ENCODE measurements around the gene NOP9. TPM values are rescaled to one million over a fixed set of nuclear protein-coding genes. Genes with fewer than 3 reads are reported as not detected.

NOP9 gene
- total RNA-seq, 4 donors from 2014 or later, result 19.8 to 31.2 (median 21.2) TPM

GRCh38 chr14:24330973-24331674, 31.5 kb downstream of the NOP9 start:
- 93% methylated on average over 10 of the region's 10 CpGs for WGBS

GRCh38 chr14:24331731-24332267, 32.1 kb downstream of the NOP9 start:
- no peak overlapping the region for H3K4me3 ChIP-seq
- H3K27ac ChIP-seq, result no peak overlapping the region
- H3K9me3 ChIP-seq, result no peaks in the 10 kb centered on the region
- 48% methylated on average over 26 of the region's 26 CpGs for WGBS
- H3K36me3 ChIP-seq, result peaks cover 8% of the 10 kb centered on the region
- peaks cover 9% of the 10 kb centered on the region for H3K27me3 ChIP-seq
- no peak for DNase-seq (ENCODE audit: low spot score in 2 of 2)
- H3K4me1 ChIP-seq, result peaks cover 55% of the 10 kb centered on the region
- no peak for TF ChIP-seq EP300 (IDR thresholded peaks at IDR 0.05)
- TF ChIP-seq POLR2AphosphoS5 (IDR thresholded peaks at IDR 0.05), result no peak
- TF ChIP-seq POLR2A (IDR thresholded peaks at IDR 0.05), result no peak
- TF ChIP-seq CTCF (IDR thresholded peaks at IDR 0.05), result no peak

More at GRCh38 chr14:24330973-24331674, 31.5 kb downstream of the NOP9 start:
- peaks cover 9% of the 10 kb centered on the region for H3K27me3 ChIP-seq
- peaks cover 2% of the 10 kb centered on the region for H3K36me3 ChIP-seq
- TF ChIP-seq CTCF (IDR thresholded peaks at IDR 0.05) (no peak), EP300 (IDR thresholded peaks at IDR 0.05) (no peak)
- H3K27ac ChIP-seq, result no peak overlapping the region
- DNase-seq (ENCODE audit: low spot score in 2 of 2), result no peak
- no peak overlapping the region for H3K4me3 ChIP-seq
- H3K4me1 ChIP-seq, result peaks cover 51% of the 10 kb centered on the region
- no peaks in the 10 kb centered on the region for H3K9me3 ChIP-seq

DNA sequence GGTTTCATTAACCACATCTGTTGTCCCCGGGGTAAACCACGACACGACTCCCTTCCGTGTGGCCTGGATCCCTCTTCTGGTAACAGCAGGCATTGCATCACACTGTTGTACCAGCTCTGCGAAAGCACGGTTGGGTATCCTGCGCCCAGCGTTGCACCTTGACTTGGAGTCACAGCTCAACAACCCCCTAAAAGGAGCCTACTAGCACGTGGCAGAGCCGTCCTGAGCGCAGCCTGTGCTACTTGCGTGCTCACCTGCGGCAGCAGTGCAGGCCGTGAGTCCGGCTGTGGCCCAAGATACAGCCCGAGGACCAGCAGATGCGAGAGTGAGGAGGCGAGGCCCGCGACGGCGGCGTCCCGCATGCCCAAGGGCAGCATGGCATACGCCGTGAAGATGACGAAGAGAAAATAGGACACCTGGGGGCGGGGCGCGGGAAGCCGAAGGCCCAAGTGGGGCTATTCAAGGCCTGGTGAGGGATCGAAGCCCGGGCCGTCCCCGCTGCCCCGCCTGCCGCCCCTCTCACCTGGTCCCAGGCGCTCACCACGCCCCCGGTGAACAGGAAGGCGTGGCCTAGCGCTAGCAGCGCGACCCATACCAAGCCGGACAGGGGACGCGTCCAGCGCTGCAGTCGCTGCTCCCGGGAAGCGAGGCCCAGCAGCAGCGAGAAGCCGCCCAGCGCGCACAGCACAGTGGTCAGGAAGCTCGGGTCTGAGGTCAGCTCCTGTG, 32.8 kb downstream of the NOP9 start:
- WGBS, result 5% methylated on average over 31 of the region's 56 CpGs
- Histone ChIP-seq H3K36me3 (peaks cover 14% of the 10 kb centered on the region), H3K4me1 (peaks cover 55% of the 10 kb centered on the region), H3K27ac (no peak overlapping the region), H3K27me3 (peaks cover 9% of the 10 kb centered on the region), H3K9me3 (no peaks in the 10 kb centered on the region), H3K4me3 (peak overlapping the region; percentile 28)
- DNase-seq (ENCODE audit: low spot score in 2 of 2), result peak in 1 of 2 donors; percentile 89
- TF ChIP-seq EP300 (IDR thresholded peaks at IDR 0.05) (no peak), CTCF (IDR thresholded peaks at IDR 0.05) (peak; percentile 73 to 77)

DNA sequence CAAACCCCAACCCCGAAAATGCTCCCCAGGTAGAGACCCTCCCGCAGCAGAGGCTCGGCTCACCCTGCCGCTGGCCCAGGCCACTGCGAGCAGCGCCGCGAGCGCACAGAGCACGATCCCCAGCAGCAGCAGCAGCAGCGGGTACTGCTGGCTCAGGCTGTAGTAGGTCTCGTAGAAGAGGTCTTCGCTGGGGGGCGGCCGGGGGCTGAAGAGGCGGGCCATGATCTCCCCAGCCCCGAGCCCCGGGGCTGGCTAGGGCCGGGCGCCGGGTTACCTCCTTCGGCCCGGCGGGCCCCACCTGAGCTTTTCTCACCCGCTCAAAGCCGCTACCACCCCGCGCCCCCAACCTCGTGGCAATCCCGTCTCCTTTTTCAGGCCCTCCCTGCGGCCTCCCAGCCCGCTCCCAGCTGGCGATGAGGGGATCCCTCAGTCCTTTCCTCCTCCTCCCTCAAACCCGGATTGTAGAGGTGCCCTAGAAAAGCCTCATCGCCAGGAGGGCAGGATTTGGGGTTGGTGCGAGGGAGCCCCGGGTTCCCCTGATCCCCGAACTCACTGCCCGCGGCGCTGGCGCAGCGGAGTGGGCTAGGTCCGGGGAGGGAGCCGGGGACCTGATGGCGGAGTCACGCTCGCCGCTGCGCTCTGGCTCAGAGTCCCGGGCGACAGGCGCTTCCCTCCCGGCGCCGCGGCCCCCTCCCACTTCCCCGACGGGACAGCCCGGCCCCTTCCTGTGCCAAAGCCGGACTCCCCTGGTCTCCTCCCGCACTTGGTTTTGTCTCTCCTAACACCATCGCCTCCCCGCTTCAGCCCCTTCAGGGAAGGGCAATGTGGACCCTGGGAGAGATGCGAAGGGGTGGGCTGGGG, 35.0 kb downstream of the NOP9 start, which contains the start of gene ADCY4:
Gene ADCY4 (minus strand): TSS at position 641 of the 861 bp plus-strand sequence. CDS start 419 bp downstream, at position 222.
- peak within 1 kb of the TSS; percentile 77 for H3K27ac ChIP-seq
- H3K36me3 ChIP-seq, result peaks cover 20% of the 10 kb centered on the region
- TF ChIP-seq POLR2A (IDR thresholded peaks at IDR 0.05), result no peak
- TF ChIP-seq POLR2AphosphoS5 (IDR thresholded peaks at IDR 0.05), result no peak
- no peak for TF ChIP-seq EP300 (IDR thresholded peaks at IDR 0.05)
- TF ChIP-seq CTCF (IDR thresholded peaks at IDR 0.05), result peak in 1 of 2 donors; percentile 1
- no peaks in the 10 kb centered on the region for H3K9me3 ChIP-seq
- peaks cover 9% of the 10 kb centered on the region for H3K27me3 ChIP-seq
- peak within 1 kb of the TSS; percentile 46 for H3K4me3 ChIP-seq
- 13% methylated on average over 14 of the region's 65 CpGs for WGBS
- peaks cover 66% of the 10 kb centered on the region for H3K4me1 ChIP-seq
- peak in 1 of 2 donors; percentile 64 for DNase-seq (ENCODE audit: low spot score in 2 of 2)

Measured in suprapubic skin (tissue), 4 donors.